Fibroblast of pulmonary artery (primary cell): ENCODE data around the gene LY6G6D.

Experiments used
- DNase-seq: peaks from one replicate; pipeline ENCODE4 v3.0.0-alpha.2; 2010; ENCODE audit warnings: low read depth
- H3K4me3 ChIP-seq: replicated peaks from 2 replicates; pipeline ENCODE4 v1.5.1; 2011; ENCODE audit warnings: low read depth, mild to moderate bottlenecking, control low read depth, low read length, moderate library complexity
- CTCF ChIP-seq: IDR thresholded peaks from 2 replicates; pipeline ENCODE4 v1.5.1; 2011; ENCODE audit warnings: mild to moderate bottlenecking, control low read depth, low read length, inconsistent platforms; ENCODE audit errors: missing control alignments

LY6G6D gene, protein sequence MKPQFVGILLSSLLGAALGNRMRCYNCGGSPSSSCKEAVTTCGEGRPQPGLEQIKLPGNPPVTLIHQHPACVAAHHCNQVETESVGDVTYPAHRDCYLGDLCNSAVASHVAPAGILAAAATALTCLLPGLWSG

GRCh38 chr6:31715022-31715958, at the start of gene LY6G6D:
Gene LY6G6D, plus strand, starts transcription at chr6:31715348. Its CDS starts 8 bp downstream, at chr6:31715356.
- no peak for DNase-seq
- no peak for TF ChIP-seq CTCF
- H3K4me3 ChIP-seq = no peak within 1 kb of the TSS

- TF ChIP-seq CTCF = no peak
- peak; percentile 97 for DNase-seq
- peak within 1 kb of the TSS; percentile 96 for H3K4me3 ChIP-seq
These were observed 49.4 kb upstream of the LY6G6D start, which contains the start of gene CSNK2B for GRCh38 chr6:31665501-31666336. Gene CSNK2B, plus strand, starts transcription at chr6:31666080. Its CDS starts 752 bp downstream, at chr6:31666832.

DNA sequence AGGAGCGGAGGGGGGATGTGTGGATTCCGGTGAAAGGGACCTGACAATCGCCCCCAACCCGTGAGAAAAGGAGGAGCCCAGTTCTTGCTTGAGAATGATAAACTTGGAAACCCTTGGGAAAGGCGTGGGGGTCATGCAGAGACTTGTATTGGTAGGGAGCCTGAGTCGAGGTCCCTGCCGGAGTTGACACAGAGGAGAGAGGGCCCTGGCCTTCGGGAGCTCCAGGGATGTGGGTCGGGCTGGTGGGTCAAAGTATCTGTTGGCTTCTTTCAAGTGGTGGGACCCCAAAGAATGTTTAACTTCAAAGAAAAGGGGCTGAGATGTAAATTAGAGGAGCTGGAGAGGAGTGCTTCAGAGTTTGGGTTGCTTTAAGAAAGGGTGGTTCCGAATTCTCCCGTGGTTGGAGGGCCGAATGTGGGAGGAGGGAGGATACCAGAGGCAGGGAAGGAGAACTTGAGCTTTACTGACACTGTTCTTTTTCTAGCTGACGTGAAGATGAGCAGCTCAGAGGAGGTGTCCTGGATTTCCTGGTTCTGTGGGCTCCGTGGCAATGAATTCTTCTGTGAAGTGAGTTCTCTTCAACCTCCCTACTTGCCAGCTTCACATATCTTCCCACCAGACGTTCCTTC, 48.7 kb upstream of the LY6G6D start:
- DNase-seq = no peak
- peak overlapping the region; percentile 96 for H3K4me3 ChIP-seq
- no peak for TF ChIP-seq CTCF

DNA sequence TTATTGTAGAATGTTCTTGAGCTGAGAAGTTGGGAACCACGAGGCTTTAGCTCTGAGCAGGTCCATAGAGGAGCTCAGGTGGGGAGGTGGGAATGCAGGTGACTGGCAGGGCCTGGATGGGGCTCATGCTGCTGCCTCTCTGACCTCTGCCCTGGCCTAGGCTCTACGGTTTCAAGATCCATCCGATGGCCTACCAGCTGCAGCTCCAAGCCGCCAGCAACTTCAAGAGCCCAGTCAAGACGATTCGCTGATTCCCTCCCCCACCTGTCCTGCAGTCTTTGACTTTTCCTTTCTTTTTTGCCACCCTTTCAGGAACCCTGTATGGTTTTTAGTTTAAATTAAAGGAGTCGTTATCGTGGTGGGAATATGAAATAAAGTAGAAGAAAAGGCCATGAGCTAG, 45.5 kb upstream of the LY6G6D start, which contains the start of gene LY6G5B:
TSS of gene LY6G5B (plus strand) at position 301 of the 400 bp plus-strand sequence. CDS start 975 bp downstream, outside the sequence.
- no peak for DNase-seq
- TF ChIP-seq CTCF = no peak
- H3K4me3 ChIP-seq = no peak within 1 kb of the TSS

DNA sequence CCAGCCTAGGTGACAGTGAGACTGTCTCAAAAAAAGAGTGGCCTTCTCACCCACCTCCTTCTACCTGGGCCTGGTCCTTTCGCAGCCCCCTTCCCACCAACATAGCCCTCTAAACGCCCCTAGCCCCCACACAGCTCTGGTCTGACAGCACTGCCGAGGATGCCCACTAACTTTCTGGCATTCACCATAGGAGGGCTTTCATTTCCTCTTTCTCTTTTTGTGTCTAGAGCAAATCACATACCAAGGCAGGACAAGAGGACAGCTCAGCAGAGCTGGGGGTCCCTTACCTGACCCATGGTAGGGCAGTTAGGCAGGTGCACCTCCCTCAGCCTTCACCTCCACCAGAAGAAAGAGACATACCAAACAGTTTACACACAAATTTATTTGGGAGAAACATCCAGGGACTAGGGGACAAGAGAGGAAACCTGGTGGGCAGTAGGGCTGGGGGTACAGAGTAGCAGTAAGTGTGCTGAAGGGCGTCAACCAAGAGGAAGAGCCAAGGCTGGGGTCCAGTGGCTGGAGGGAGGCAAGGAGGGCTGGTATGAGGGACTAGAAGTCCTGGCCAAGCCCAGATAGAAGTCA, 38.7 kb upstream of the LY6G6D start:
- no peak for TF ChIP-seq CTCF
- H3K4me3 ChIP-seq = no peak overlapping the region
- DNase-seq = no peak

DNA sequence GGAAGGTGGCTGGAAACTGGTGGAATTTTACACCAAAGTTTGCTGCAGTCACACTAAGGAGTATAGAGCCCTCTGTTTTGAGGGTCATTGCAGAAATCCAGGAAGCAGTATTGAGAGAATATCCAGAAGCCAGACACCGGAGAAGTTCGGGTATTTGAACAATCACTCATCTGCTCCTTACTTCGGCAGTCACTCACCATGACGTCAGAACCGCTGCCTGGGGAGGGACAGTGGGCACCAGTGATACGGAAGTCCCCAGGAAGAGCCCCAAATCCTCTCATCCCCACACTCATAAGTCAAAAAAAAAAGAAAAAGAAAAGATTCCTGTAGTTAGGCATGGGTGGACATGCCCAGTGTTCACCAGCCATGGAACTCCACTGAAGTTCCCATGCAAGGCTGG, 38.2 kb upstream of the LY6G6D start:
- no peak overlapping the region for H3K4me3 ChIP-seq
- no peak for TF ChIP-seq CTCF
- no peak for DNase-seq
